Karpas-422 (cell line): ENCODE measurements around the gene SAMD4B. TPM values are rescaled to one million over a fixed set of nuclear protein-coding genes. Genes with fewer than 3 reads are reported as not detected.
"Not testable (repeated sequence)": the region's sequence is repeated elsewhere in the genome, so short reads cannot be mapped to it uniquely, and the experiment has no call there.

ENCODE experiments used
- DNase-seq: peaks from one replicate; pipeline ENCODE4 v3.0.0-alpha.2; 2015
- H2AFZ ChIP-seq: fragments of 200-600 bp; sonication (generic); 2 replicates; pipeline ENCODE4 v1.6.1; 2014; ENCODE audit warnings: antibody characterized with exemption, low read length, mixed read lengths
- H3K27ac ChIP-seq: fragments of 200-600 bp; sonication (generic); 2 replicates; pipeline ENCODE4 v1.5.1; 2014; ENCODE audit warnings: mild to moderate bottlenecking, low read length, moderate library complexity
- H3K27me3 ChIP-seq: fragments of 200-600 bp; sonication (generic); 2 replicates; pipeline ENCODE4 v1.6.1; 2014; ENCODE audit warnings: low read length, mixed read lengths
- H3K36me3 ChIP-seq: fragments of 200-600 bp; sonication (generic); 2 replicates; pipeline ENCODE4 v1.6.1; 2014; ENCODE audit warnings: low read length, mixed read lengths; ENCODE audit not compliant: insufficient read depth
- H3K4me1 ChIP-seq: fragments of 200-600 bp; sonication (generic); 2 replicates; pipeline ENCODE4 v1.6.1; 2014; ENCODE audit warnings: mild to moderate bottlenecking, low read length, mixed read lengths
- H3K4me2 ChIP-seq: fragments of 200-600 bp; sonication (generic); 2 replicates; pipeline ENCODE4 v1.6.1; 2014; ENCODE audit warnings: low read length, low read depth, mild to moderate bottlenecking; ENCODE audit not compliant: poor library complexity, severe bottlenecking
- H3K4me3 ChIP-seq: fragments of 200-600 bp; sonication (generic); 2 replicates; pipeline ENCODE4 v1.5.1; 2014; ENCODE audit warnings: mild to moderate bottlenecking, antibody characterized with exemption, low read length, mixed read lengths
- H3K79me2 ChIP-seq: fragments of 200-600 bp; sonication (generic); 2 replicates; pipeline ENCODE4 v1.6.1; 2014; ENCODE audit warnings: mild to moderate bottlenecking, low read length, mixed read lengths
- H3K9ac ChIP-seq: fragments of 200-600 bp; sonication (generic); 2 replicates; pipeline ENCODE4 v1.6.0; 2014; ENCODE audit warnings: low read length
- H3K9me2 ChIP-seq: fragments of 200-600 bp; sonication (generic), shearing (Covaris generic); replicated peaks from 2 replicates; pipeline ENCODE4 v1.6.0; 2014; ENCODE audit warnings: mild to moderate bottlenecking, low read length, moderate library complexity; ENCODE audit not compliant: insufficient read depth
- H3K9me3 ChIP-seq: fragments of 300-700, 200-600 bp; sonication (generic); 2 replicates; pipeline ENCODE4 v1.6.1; 2014; ENCODE audit warnings: low read length, mixed read lengths
- H4K20me1 ChIP-seq: fragments of 200-600 bp; sonication (generic); 2 replicates; pipeline ENCODE4 v1.6.1; 2014; ENCODE audit warnings: mild to moderate bottlenecking, antibody characterized with exemption, low read length, low read depth; ENCODE audit not compliant: insufficient read depth
- total RNA-seq: library from RNA; depleted of rRNA; stranded (reverse); fragments of >200 nt; shearing (Covaris generic); gene quantifications from 2 replicates; pipeline ENCODE4 v1.2.3, GENCODE V29; 2014; ENCODE audit warnings: low replicate concordance

The SAMD4B gene
- total RNA-seq, 1 experiment from 2014 or later = 50.9 TPM

DNA sequence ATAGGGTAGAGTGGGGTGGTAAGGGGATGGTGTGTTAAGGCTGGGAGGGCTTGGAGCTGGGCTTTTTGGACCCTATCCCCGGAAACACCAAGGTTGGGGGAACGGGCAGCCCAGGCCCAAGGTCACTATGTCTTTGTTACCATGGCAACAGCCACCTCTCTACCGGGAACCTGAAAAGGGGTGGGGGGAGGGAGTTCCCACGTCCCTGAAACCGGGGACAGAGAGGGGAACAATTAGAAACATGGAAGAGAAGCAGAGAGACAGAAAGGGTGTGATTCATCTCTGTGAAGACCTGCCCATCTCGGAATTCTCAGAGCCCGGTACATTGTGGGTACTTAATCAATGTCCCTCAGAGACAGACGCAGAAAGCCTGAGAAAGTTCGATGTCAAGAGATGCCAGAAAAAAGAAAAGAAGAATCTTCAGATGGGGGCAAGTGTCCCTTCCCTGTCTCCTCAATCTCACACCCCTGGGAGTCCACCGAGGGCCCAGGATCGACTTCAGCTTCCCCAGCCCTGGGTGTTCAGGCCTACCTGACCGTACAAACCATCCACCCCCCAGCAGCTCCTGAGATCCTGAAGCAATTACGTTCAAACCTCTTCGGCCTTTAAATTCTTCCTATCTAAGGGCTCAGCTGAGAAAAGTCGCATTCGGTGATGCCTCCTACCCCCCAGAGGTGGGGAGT is 14.7 kb upstream of the SAMD4B start:
- DNase-seq = no peak
- Histone ChIP-seq H3K9me2 (no peaks in the 10 kb centered on the region), H3K9me3 (no peaks in the 10 kb centered on the region), H3K4me2 (no peak overlapping the region), H4K20me1 (no peaks in the 10 kb centered on the region), H2AFZ (no peak overlapping the region), H3K27me3 (no peaks in the 10 kb centered on the region), H3K36me3 (no peaks in the 10 kb centered on the region), H3K79me2 (no peaks in the 10 kb centered on the region), H3K4me1 (no peaks in the 10 kb centered on the region), H3K9ac (no peak overlapping the region), H3K27ac (no peak overlapping the region), H3K4me3 (no peak overlapping the region)

DNA sequence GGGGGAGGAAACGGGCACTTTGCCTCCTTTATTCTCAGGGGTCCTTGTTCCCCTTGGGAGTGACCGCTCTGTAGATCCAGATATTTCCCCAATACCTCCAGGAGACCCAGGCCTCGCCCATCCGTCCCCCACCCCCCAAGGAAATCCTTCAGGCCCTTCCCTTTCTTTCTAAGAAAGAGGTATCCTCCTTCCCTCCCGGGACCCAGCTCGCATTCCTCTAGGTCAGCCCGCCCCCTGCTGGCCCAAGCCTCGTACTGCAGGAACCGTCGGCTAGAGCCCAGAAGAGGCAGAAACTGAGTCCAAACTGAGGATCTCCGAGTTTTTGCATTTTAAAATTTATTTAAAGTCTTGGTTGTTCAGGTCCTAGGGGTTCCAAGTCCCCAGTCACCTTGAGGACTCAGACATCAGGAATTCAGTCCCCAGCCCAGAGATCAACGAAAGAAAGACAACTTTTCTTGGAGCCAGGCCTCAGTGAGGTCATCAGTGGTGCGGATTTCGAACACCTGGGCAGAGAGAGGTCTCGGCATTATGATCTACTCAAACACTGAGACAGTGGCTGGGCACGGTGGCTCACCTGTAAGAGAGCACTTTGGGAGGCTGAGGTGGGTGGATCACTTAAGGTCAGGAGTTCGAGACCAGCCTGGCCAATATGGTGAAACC is 14.0 kb upstream of the SAMD4B start:
- no peak overlapping the region for H3K27ac ChIP-seq

DNA sequence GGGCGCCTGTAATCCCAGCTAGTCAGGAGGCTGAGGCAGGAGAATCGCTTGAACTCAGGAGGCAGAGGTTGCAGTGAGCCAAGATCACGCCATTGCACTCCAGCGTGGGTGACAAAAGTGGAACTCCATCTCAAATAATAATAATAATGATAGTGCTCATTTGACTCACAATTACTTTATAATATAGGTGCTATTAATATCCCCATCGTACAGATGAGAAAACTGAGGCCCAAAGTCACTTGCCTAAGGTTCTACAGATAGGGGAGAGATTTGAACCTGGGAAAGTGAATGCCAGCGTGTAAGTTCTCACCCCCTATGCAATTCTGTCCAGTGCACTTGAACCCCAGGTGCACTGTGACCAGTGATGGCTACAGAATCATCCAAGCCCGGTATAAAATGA is 12.3 kb upstream of the SAMD4B start:
- H3K4me1 ChIP-seq = no peaks in the 10 kb centered on the region

More for the DNA sequence above, 14.0 kb upstream of the SAMD4B start:
- DNase-seq = peak; percentile 89
- Histone ChIP-seq H3K4me3 (no peak overlapping the region), H3K4me1 (no peaks in the 10 kb centered on the region), H4K20me1 (no peaks in the 10 kb centered on the region), H2AFZ (no peak overlapping the region), H3K9me3 (no peaks in the 10 kb centered on the region), H3K36me3 (no peaks in the 10 kb centered on the region), H3K9ac (no peak overlapping the region), H3K9me2 (no peaks in the 10 kb centered on the region), H3K79me2 (no peaks in the 10 kb centered on the region), H3K4me2 (no peak overlapping the region), H3K27me3 (no peaks in the 10 kb centered on the region)

DNA sequence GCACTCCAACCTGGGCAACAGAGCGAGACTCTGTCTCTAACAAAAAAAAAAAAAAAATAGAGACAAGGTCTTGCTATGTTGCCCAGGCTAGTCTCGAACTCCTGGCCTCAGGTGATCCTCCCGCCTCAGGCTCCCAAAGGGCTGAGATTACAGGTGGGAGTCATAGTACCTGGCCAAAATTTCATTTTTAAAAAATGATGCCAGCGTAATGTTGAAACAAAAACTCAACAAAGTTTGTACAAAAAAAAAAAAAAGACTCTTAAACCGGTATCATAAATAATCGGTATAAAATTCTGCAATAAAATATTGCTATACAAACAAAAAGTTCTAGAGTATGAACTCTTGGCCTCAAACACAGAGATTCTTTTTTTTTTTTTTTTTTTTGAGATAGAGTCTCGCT is 9.9 kb upstream of the SAMD4B start:
- H4K20me1 ChIP-seq = no peaks in the 10 kb centered on the region
- no peak overlapping the region for H2AFZ ChIP-seq
- no peak overlapping the region for H3K4me2 ChIP-seq
- H3K27me3 ChIP-seq = no peaks in the 10 kb centered on the region
- H3K9me2 ChIP-seq = no peaks in the 10 kb centered on the region
- H3K36me3 ChIP-seq = no peaks in the 10 kb centered on the region
- no peaks in the 10 kb centered on the region for H3K9me3 ChIP-seq
- no peaks in the 10 kb centered on the region for H3K4me1 ChIP-seq
- no peak overlapping the region for H3K9ac ChIP-seq
- H3K27ac ChIP-seq = no peak overlapping the region
- DNase-seq = no peak
- no peak overlapping the region for H3K4me3 ChIP-seq
- H3K79me2 ChIP-seq = no peaks in the 10 kb centered on the region

More for the DNA sequence above, 12.3 kb upstream of the SAMD4B start:
- Histone ChIP-seq H2AFZ (no peak overlapping the region), H3K36me3 (no peaks in the 10 kb centered on the region), H3K9me2 (no peaks in the 10 kb centered on the region), H3K27me3 (no peaks in the 10 kb centered on the region), H3K27ac (no peak overlapping the region), H3K4me3 (no peak overlapping the region), H3K4me2 (no peak overlapping the region), H3K79me2 (no peaks in the 10 kb centered on the region), H4K20me1 (no peaks in the 10 kb centered on the region), H3K9ac (no peak overlapping the region), H3K9me3 (no peaks in the 10 kb centered on the region)
- no peak for DNase-seq

DNA sequence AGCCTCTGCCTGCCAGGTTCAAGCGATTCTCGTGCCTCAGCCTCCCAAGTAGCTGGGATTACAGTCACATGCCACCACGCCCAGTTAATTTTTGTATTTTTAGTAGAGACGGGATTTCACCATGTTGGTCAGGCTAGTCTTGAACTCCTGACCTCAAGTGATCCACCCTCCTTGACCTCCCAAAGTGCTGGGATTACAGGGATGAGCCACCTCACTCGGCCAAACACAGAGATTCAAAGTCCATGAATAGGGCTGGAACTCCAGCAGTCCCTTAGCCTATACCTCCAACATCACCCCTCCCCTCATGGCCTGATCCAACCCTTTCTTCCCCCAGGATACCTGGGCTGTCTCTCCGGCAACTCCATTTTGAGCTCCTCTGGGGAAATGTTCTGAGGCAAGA is 9.5 kb upstream of the SAMD4B start:
- H3K9me2 ChIP-seq, H2AFZ ChIP-seq, DNase-seq, H3K4me3 ChIP-seq, H3K4me2 ChIP-seq, H3K79me2 ChIP-seq, H3K9ac ChIP-seq, H3K27me3 ChIP-seq, H3K4me1 ChIP-seq, H3K36me3 ChIP-seq, H3K27ac ChIP-seq, H3K9me3 ChIP-seq, H4K20me1 ChIP-seq: not testable (repeated sequence)

DNA sequence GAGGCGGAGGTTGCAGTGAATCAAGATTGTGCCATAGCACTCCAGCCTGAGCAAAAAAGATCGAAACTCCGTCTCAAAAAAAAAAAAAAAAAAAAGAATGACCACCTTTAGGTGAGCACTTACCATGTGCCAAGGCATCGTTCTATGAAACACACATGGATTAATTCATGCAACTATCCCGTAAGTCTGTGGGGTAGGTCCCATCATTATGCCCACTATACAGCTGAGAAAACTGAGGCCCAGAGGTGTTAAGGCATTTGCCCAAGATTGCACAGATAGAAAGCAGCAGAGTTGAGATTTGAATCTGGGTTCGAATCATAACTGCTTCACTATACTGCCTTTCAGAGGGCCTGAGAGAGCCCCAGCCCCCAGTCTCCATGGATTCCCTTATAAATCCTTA is 8.7 kb upstream of the SAMD4B start:
- Histone ChIP-seq H3K9me2 (no peaks in the 10 kb centered on the region), H3K27me3 (no peaks in the 10 kb centered on the region), H3K4me1 (no peaks in the 10 kb centered on the region), H3K4me3 (no peak overlapping the region), H3K4me2 (no peak overlapping the region), H3K27ac (no peak overlapping the region), H3K9ac (no peak overlapping the region), H2AFZ (no peak overlapping the region), H3K36me3 (no peaks in the 10 kb centered on the region), H3K79me2 (no peaks in the 10 kb centered on the region), H3K9me3 (no peaks in the 10 kb centered on the region), H4K20me1 (no peaks in the 10 kb centered on the region)
- no peak for DNase-seq

DNA sequence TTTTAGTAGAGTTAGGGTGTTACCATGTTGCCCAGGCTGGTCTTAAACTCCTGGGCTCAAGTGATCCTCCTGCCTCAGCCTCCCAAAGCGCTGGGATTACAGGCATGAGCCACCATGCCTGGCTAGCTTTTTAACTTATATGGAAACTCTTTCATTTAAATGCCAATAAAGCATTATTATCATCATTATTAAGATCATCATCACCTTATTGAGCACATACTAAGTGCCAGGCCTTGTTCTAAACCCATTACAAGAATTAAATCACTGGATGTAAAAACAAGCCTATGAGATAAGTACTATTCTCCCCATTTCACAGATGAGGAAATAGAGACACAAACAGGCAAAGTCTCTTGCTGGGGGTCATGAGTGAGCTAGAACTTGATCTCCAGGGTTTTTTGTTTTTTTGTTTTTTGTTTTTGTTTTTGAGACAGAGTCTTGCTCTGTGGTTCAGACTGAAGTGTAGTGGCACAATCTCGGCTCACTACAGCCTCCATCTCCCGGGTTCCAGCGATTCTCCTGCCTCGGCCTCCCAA is 7.7 kb upstream of the SAMD4B start:
- no peaks in the 10 kb centered on the region for H3K79me2 ChIP-seq
- no peak overlapping the region for H3K4me3 ChIP-seq
- H3K9me2 ChIP-seq = no peaks in the 10 kb centered on the region
- H3K9me3 ChIP-seq = no peaks in the 10 kb centered on the region
- H2AFZ ChIP-seq = no peak overlapping the region
- no peak overlapping the region for H3K9ac ChIP-seq
- no peaks in the 10 kb centered on the region for H3K27me3 ChIP-seq
- DNase-seq = no peak
- H3K36me3 ChIP-seq = no peaks in the 10 kb centered on the region
- no peaks in the 10 kb centered on the region for H3K4me1 ChIP-seq
- no peak overlapping the region for H3K27ac ChIP-seq
- H3K4me2 ChIP-seq = no peak overlapping the region
- H4K20me1 ChIP-seq = no peaks in the 10 kb centered on the region

DNA sequence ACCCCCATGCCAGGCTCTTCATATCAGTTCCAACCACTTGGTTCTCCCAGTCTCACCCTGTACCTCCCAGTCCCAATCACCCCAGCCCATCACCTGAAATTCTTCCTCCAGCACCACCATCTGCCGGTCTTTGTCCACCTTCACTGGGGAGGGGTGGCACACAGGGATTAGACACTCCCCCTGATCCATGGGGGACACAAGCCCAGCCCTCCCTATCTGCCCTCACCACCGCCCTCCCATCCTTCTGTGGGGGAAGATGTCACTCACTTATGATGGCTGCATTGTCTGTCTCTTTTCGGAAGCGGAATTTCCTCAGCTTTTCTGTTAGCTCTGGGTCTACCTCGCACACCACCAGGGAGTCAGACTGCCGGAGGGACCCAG is 7.1 kb upstream of the SAMD4B start:
- no peaks in the 10 kb centered on the region for H3K36me3 ChIP-seq
- H3K9me2 ChIP-seq = no peaks in the 10 kb centered on the region
- H2AFZ ChIP-seq = no peak overlapping the region
- H3K4me3 ChIP-seq = no peak overlapping the region
- no peaks in the 10 kb centered on the region for H4K20me1 ChIP-seq
- H3K9me3 ChIP-seq = no peaks in the 10 kb centered on the region
- H3K79me2 ChIP-seq = no peaks in the 10 kb centered on the region
- no peak overlapping the region for H3K4me2 ChIP-seq
- no peaks in the 10 kb centered on the region for H3K27me3 ChIP-seq
- no peaks in the 10 kb centered on the region for H3K4me1 ChIP-seq
- no peak for DNase-seq
- H3K9ac ChIP-seq = no peak overlapping the region
- H3K27ac ChIP-seq = no peak overlapping the region
